IMR-90 (cell line): Measurements from ENCODE around the gene DNAH8. TPM values are rescaled to one million over a fixed set of nuclear protein-coding genes. Genes with fewer than 3 reads are reported as not detected.

ENCODE experiments used
- ATAC-seq: fragments of 200-7000 bp; cut with Tn5 transposase; 2 replicates; pipeline ENCODE4 v1.9.1; 2020; ENCODE audit warnings: low read depth, mild to moderate bottlenecking, moderate library complexity
- BruUV-seq: library from RNA; stranded (reverse); fragments of 400-500 nt; replicated peaks from 2 replicates; lab custom pipeline; 2021; lab: Mats Ljungman, UMichigan
- CTCF ChIA-PET: fragments of 300-600 bp; formaldehyde crosslinking; extraction: SDS; loops from one replicate; lab custom pipeline; 2021; ENCODE audit warnings: antibody characterized with exemption; lab: Yijun Ruan, JAX
- POLR2A ChIA-PET: fragments of 300-600 bp; sonication (Branson Sonifier 250); formaldehyde crosslinking; loops from one replicate; lab custom pipeline; 2022; ENCODE audit warnings: antibody characterized with exemption; ENCODE audit not compliant: unreplicated experiment; lab: Charles Lee
- DNase-seq: peaks from one replicate; pipeline ENCODE4 v3.0.0; 2013
- H2AFZ ChIP-seq: replicated peaks from 2 replicates; pipeline ENCODE3; 2013; ENCODE audit warnings: low read length, mild to moderate bottlenecking; ENCODE audit not compliant: poor library complexity
- H2AK5ac ChIP-seq: 2 replicates; pipeline ENCODE4 v1.6.1; 2013; ENCODE audit warnings: low read depth, low read length, inconsistent platforms
- H2AK9ac ChIP-seq: replicated peaks from 2 replicates; pipeline ENCODE3; 2013; ENCODE audit warnings: mild to moderate bottlenecking, low read depth, low read length, moderate library complexity; ENCODE audit not compliant: poor library complexity
- H2BK120ac ChIP-seq: 2 replicates; pipeline ENCODE4 v1.6.1; 2013; ENCODE audit warnings: low read depth, low read length, inconsistent platforms
- H2BK15ac ChIP-seq: 3 replicates; pipeline ENCODE4 v1.6.1; 2013; ENCODE audit warnings: low read depth, low read length, inconsistent platforms
- H2BK20ac ChIP-seq: 2 replicates; pipeline ENCODE4 v1.6.1; 2013; ENCODE audit warnings: low read depth, mild to moderate bottlenecking, inconsistent platforms, low read length, moderate library complexity
- H2BK5ac ChIP-seq: 2 replicates; pipeline ENCODE4 v1.6.1; 2013; ENCODE audit warnings: mild to moderate bottlenecking, low read depth, low read length, inconsistent platforms; ENCODE audit not compliant: poor library complexity, severe bottlenecking
- H3K14ac ChIP-seq: replicated peaks from 2 replicates; pipeline ENCODE4 v1.6.1; 2013; ENCODE audit warnings: low read depth, low read length, inconsistent platforms
- H3K18ac ChIP-seq: 2 replicates; pipeline ENCODE4 v1.6.1; 2013; ENCODE audit warnings: low read depth, low read length, control low read depth
- H3K23ac ChIP-seq: 2 replicates; pipeline ENCODE4 v1.6.1; 2013; ENCODE audit warnings: low read depth, low read length, inconsistent platforms
- H3K27ac ChIP-seq: 2 replicates; pipeline ENCODE4 v1.5.1; 2013; ENCODE audit warnings: mild to moderate bottlenecking, control low read depth, low read length; ENCODE audit not compliant: insufficient read depth
- H3K27me3 ChIP-seq: 2 replicates; pipeline ENCODE4 v1.6.1; 2013; ENCODE audit warnings: low read length; ENCODE audit not compliant: control insufficient read depth, insufficient read depth
- H3K36me3 ChIP-seq: 2 replicates; pipeline ENCODE4 v1.6.1; 2013; ENCODE audit warnings: low read length, mixed read lengths; ENCODE audit not compliant: control insufficient read depth, insufficient read depth
- H3K4ac ChIP-seq: 2 replicates; pipeline ENCODE4 v1.6.1; 2013; ENCODE audit warnings: low read depth, low read length, inconsistent platforms
- H3K4me1 ChIP-seq: 2 replicates; pipeline ENCODE4 v1.6.1; 2013; ENCODE audit warnings: low read length, mixed read lengths; ENCODE audit not compliant: control insufficient read depth, insufficient read depth
- H3K4me2 ChIP-seq: 2 replicates; pipeline ENCODE4 v1.6.1; 2013; ENCODE audit warnings: low read depth, mild to moderate bottlenecking, control low read depth, low read length, moderate library complexity
- H3K4me3 ChIP-seq: 2 replicates; pipeline ENCODE4 v1.5.1; 2013; ENCODE audit warnings: low read depth, mild to moderate bottlenecking, control low read depth, low read length, moderate library complexity; ENCODE audit not compliant: insufficient read depth
- H3K56ac ChIP-seq: 2 replicates; pipeline ENCODE4 v1.6.1; 2013; ENCODE audit warnings: low read length, inconsistent platforms; ENCODE audit not compliant: insufficient read depth; ENCODE audit errors: extremely low read depth
- H3K79me1 ChIP-seq, 2 experiments: 2 replicates each; pipeline ENCODE4 v1.6.1; 2013; ENCODE audit warnings: low read length in 2 of 2, inconsistent platforms in 1 of 2, low read depth in 1 of 2
- H3K9ac ChIP-seq: 2 replicates; pipeline ENCODE4 v1.6.1; 2013; ENCODE audit warnings: low read depth, low read length, control low read depth
- H3K9me1 ChIP-seq: 2 replicates; pipeline ENCODE4 v1.6.1; 2013; ENCODE audit warnings: low read length, inconsistent platforms; ENCODE audit not compliant: insufficient read depth
- H3K9me3 ChIP-seq: 2 replicates; pipeline ENCODE4 v1.6.1; 2013; ENCODE audit warnings: low read length; ENCODE audit not compliant: control insufficient read depth, insufficient read depth
- H4K20me1 ChIP-seq: 2 replicates; pipeline ENCODE4 v1.6.1; 2013; ENCODE audit warnings: low read length, inconsistent platforms; ENCODE audit not compliant: insufficient read depth
- H4K5ac ChIP-seq: 2 replicates; pipeline ENCODE4 v1.6.1; 2013; ENCODE audit warnings: mild to moderate bottlenecking, low read depth, low read length, control low read depth
- H4K8ac ChIP-seq, 2 experiments: 2 replicates each; pipeline ENCODE4 v1.6.1; 2013; ENCODE audit warnings: low read depth in 2 of 2, low read length in 2 of 2, control low read depth in 1 of 2, inconsistent platforms in 1 of 2
- H4K91ac ChIP-seq: 2 replicates; pipeline ENCODE4 v1.6.1; 2013; ENCODE audit warnings: low read depth, low read length, inconsistent platforms; ENCODE audit not compliant: insufficient read depth
- BHLHE40 ChIP-seq: fragments of 150-350 bp; IDR thresholded peaks from 2 replicates; pipeline ENCODE4 v1.6.1; 2016; ENCODE audit warnings: mild to moderate bottlenecking, low read depth, low read length
- CEBPB ChIP-seq: IDR thresholded peaks from 2 replicates; pipeline ENCODE4 v1.6.1; 2012; ENCODE audit warnings: low read depth, low read length, improper control_type of control experiment
- CHD1 ChIP-seq: IDR thresholded peaks from 2 replicates; pipeline ENCODE4 v1.6.1; 2012; ENCODE audit warnings: low read depth, low read length, improper control_type of control experiment
- CTCF ChIP-seq: conservative IDR thresholded peaks from 2 replicates; pipeline ENCODE4 v1.5.1; 2012; ENCODE audit warnings: mild to moderate bottlenecking, low read depth, low read length, improper control_type of control experiment
- ELK1 ChIP-seq: fragments of 150-350 bp; IDR thresholded peaks from 2 replicates; pipeline ENCODE4 v1.6.1; 2016; ENCODE audit warnings: low read depth, mild to moderate bottlenecking, low read length, moderate library complexity, borderline replicate concordance
- FOS ChIP-seq: fragments of 150-350 bp; IDR thresholded peaks from 2 replicates; pipeline ENCODE4 v1.6.1; 2016; ENCODE audit warnings: low read depth, low read length
- MAFK ChIP-seq: IDR thresholded peaks from 2 replicates; pipeline ENCODE4 v1.6.1; 2012; ENCODE audit warnings: low read depth, low read length, improper control_type of control experiment
- MAZ ChIP-seq: IDR thresholded peaks from 2 replicates; pipeline ENCODE4 v1.6.1; 2012; ENCODE audit warnings: low read depth, mild to moderate bottlenecking, low read length, improper control_type of control experiment, moderate library complexity, borderline replicate concordance
- MXI1 ChIP-seq: IDR thresholded peaks from 2 replicates; pipeline ENCODE4 v1.6.1; 2012; ENCODE audit warnings: low read depth, mild to moderate bottlenecking, low read length, moderate library complexity, borderline replicate concordance
- NFE2L2 ChIP-seq: fragments of 150-350 bp; IDR thresholded peaks from 2 replicates; pipeline ENCODE4 v1.6.1; 2016; ENCODE audit warnings: low read depth, mild to moderate bottlenecking, low read length
- POLR2A ChIP-seq: IDR thresholded peaks from 2 replicates; pipeline ENCODE4 v1.6.1; 2012; ENCODE audit warnings: mild to moderate bottlenecking, low read depth, low read length
- RAD21 ChIP-seq: IDR thresholded peaks from 2 replicates; pipeline ENCODE4 v1.6.1; 2012; ENCODE audit warnings: low read length, improper control_type of control experiment
- RCOR1 ChIP-seq: IDR thresholded peaks from 2 replicates; pipeline ENCODE4 v1.6.1; 2012; ENCODE audit warnings: mild to moderate bottlenecking, low read length, improper control_type of control experiment; ENCODE audit not compliant: insufficient replicate concordance
- RFX5 ChIP-seq: IDR thresholded peaks from 2 replicates; pipeline ENCODE4 v1.8.0; 2012; ENCODE audit warnings: low read depth, mild to moderate bottlenecking, low read length, moderate library complexity
- SMC3 ChIP-seq: fragments of 150-350 bp; IDR thresholded peaks from 2 replicates; pipeline ENCODE4 v1.6.1; 2016; ENCODE audit warnings: low read depth, mild to moderate bottlenecking, antibody characterized with exemption, low read length, moderate library complexity
- USF2 ChIP-seq: fragments of 150-350 bp; IDR thresholded peaks from 2 replicates; pipeline ENCODE4 v1.6.1; 2017; ENCODE audit warnings: mild to moderate bottlenecking, antibody characterized with exemption, low read length, low read depth
- WGBS, 2 experiments: methylation state at CpG; one replicate each; pipeline versions ENCODE4 v1.1.5 to v1.1.7; 2013; ENCODE audit warnings: missing lambda C conversion rate in 2 of 2; ENCODE audit not compliant: insufficient read length in 1 of 2; ENCODE audit errors: extremely low coverage in 2 of 2; 5-methylcytosine and 5-hydroxymethylcytosine counted together
- dilution Hi-C: fragments of 300-500 bp; cut with HindIII; formaldehyde crosslinking; loops from one replicate; pipeline ENCODE4 v1.14.3; 2018; ENCODE audit warnings: low sequenced_read_pairs; ENCODE audit not compliant: unreplicated experiment
- in situ Hi-C: fragments of 300-500 bp; cut with MboI; formaldehyde crosslinking; loops from 3 replicates; pipeline ENCODE4 v1.14.3; 2019; ENCODE audit warnings: low sequenced_read_pairs, inconsistent platforms, mixed read lengths
- intact Hi-C: fragments of 100-400 bp; cut with micrococcal nuclease; formaldehyde crosslinking; loops from 2 replicates; pipeline ENCODE4 v1.10.0; 2022
- polyA plus RNA-seq, 3 experiments: library from polyadenylated mRNA; depleted of rRNA; stranded (reverse); fragments of >200 nt; gene quantifications; 2 replicates each; pipeline ENCODE4 v1.2.3, GENCODE V29; 2012; ENCODE audit warnings: low replicate concordance in 1 of 3
- total RNA-seq: library from RNA; depleted of rRNA; stranded (reverse); fragments of >200 nt; gene quantifications from 2 replicates; pipeline ENCODE4 v1.2.3, GENCODE V29; 2012

The DNAH8 gene
- total and polyA plus RNA-seq, 2 of the 4 experiments (the other 2 are of a cell fraction), result not detected

- no peak overlapping the region for H3K56ac ChIP-seq
- no peak overlapping the region for H3K9ac ChIP-seq
- H3K36me3 ChIP-seq, result no peaks in the 10 kb centered on the region
- TF ChIP-seq USF2 (no peak), POLR2A (no peak), CEBPB (no peak), MXI1 (no peak), CTCF (no peak), RFX5 (no peak), MAZ (no peak), RCOR1 (no peak), FOS (no peak), MAFK (no peak), BHLHE40 (no peak), NFE2L2 (no peak), ELK1 (no peak), RAD21 (no peak), CHD1 (no peak), SMC3 (no peak)
- no peaks in the 10 kb centered on the region for H3K4me1 ChIP-seq
- no peak overlapping the region for H2BK15ac ChIP-seq
- in situ Hi-C loops (no loop called here), intact Hi-C loops (no loop called here), dilution Hi-C loops (no loop called here)
- H2AK9ac ChIP-seq, result no peak overlapping the region
- H3K14ac ChIP-seq, result no peak overlapping the region
- no peaks in the 10 kb centered on the region for H4K20me1 ChIP-seq
- H4K91ac ChIP-seq, result no peak overlapping the region
- H3K4me2 ChIP-seq, result no peak overlapping the region
- WGBS, 2 experiments, result no CpG with 5 or more reads among the region's 3 CpGs
- BruUV-seq, result no TSS peak
- H3K9me3 ChIP-seq, result no peaks in the 10 kb centered on the region
- no peaks in the 10 kb centered on the region for H3K79me1 ChIP-seq
- DNase-seq (no peak), ATAC-seq (no peak)
- CTCF ChIA-PET, result interaction anchor here (0.6 kb wide), 1 partner anchor 29 kb away, joined by 3 read pairs; no protein-coding TSS in a partner anchor
- H3K4ac ChIP-seq, result no peak overlapping the region
- H3K27me3 ChIP-seq, result no peaks in the 10 kb centered on the region; the same call in 1 of the 2 replicates
- POLR2A ChIA-PET, result no interaction called here
- no peak overlapping the region for H3K4me3 ChIP-seq
- no peak overlapping the region for H2BK5ac ChIP-seq
- no peak overlapping the region for H2BK20ac ChIP-seq
- no peak overlapping the region for H2AK5ac ChIP-seq
- H2AFZ ChIP-seq, result no peak overlapping the region
- no peak overlapping the region for H3K27ac ChIP-seq
- H3K18ac ChIP-seq, result no peak overlapping the region
- H4K8ac ChIP-seq, result no peak overlapping the region
- no peak overlapping the region for H2BK120ac ChIP-seq
- no peak overlapping the region for H4K5ac ChIP-seq
- no peaks in the 10 kb centered on the region for H3K9me1 ChIP-seq
- no peak overlapping the region for H3K23ac ChIP-seq
These were observed 288.0 kb downstream of the DNAH8 start for GRCh38 chr6:39003072-39003471.
